Fibroblast of lung (primary cell): ENCODE results near the gene DNAH9. TPM values are rescaled to one million over a fixed set of nuclear protein-coding genes. Genes with fewer than 3 reads are reported as not detected.

Experiments used
- DNase-seq, 2 donors: peaks; one replicate each; pipeline versions ENCODE4 v3.0.0 to v3.0.0-alpha.2; 2010; ENCODE audit warnings: low read depth in 2 of 2
- H2AFZ ChIP-seq: 2 replicates; pipeline ENCODE4 v1.5.1; 2012; ENCODE audit warnings: low read length, control low read depth, inconsistent platforms
- H3K27ac ChIP-seq: 2 replicates; pipeline ENCODE4 v1.5.1; 2011; ENCODE audit warnings: low read length, control low read depth; ENCODE audit not compliant: insufficient read depth
- H3K27me3 ChIP-seq: 2 replicates; pipeline ENCODE4 v1.5.1; 2011; ENCODE audit warnings: mild to moderate bottlenecking, low read length; ENCODE audit not compliant: control insufficient read depth, insufficient read depth
- H3K36me3 ChIP-seq: 2 replicates; pipeline ENCODE4 v1.5.1; 2011; ENCODE audit warnings: low read length; ENCODE audit not compliant: control insufficient read depth, insufficient read depth
- H3K4me1 ChIP-seq: 2 replicates; pipeline ENCODE4 v1.5.1; 2011; ENCODE audit warnings: low read length; ENCODE audit not compliant: control insufficient read depth, insufficient read depth; ENCODE audit errors: extremely low read depth
- H3K4me2 ChIP-seq: 2 replicates; pipeline ENCODE4 v1.5.1; 2011; ENCODE audit warnings: low read length, control low read depth; ENCODE audit not compliant: insufficient read depth; ENCODE audit errors: extremely low read depth
- H3K4me3 ChIP-seq, 4 experiments: fragments of 200-600 bp in 1 of 4; sonication (generic) in 1 of 4; replicated peaks in 1 of 4; 2 replicates each; pipeline ENCODE4 v1.5.1; 2011 to 2016; ENCODE audit warnings: low read length in 4 of 4, low read depth in 3 of 4, mild to moderate bottlenecking in 3 of 4, control low read depth in 2 of 4, inconsistent platforms in 1 of 4, mixed read lengths in 1 of 4; ENCODE audit not compliant: insufficient read depth in 1 of 4; ENCODE audit errors: control extremely low read depth in 1 of 4
- H3K79me2 ChIP-seq: 2 replicates; pipeline ENCODE4 v1.5.1; 2012; ENCODE audit warnings: mild to moderate bottlenecking, low read length, inconsistent platforms; ENCODE audit not compliant: control insufficient read depth, insufficient read depth
- H3K9ac ChIP-seq: 2 replicates; pipeline ENCODE4 v1.5.1; 2011; ENCODE audit warnings: mild to moderate bottlenecking, low read length, control low read depth; ENCODE audit not compliant: insufficient read depth
- H3K9me3 ChIP-seq: 2 replicates; pipeline ENCODE4 v1.5.1; 2012; ENCODE audit warnings: low read depth, low read length; ENCODE audit not compliant: control insufficient read depth, insufficient read depth
- H4K20me1 ChIP-seq: 2 replicates; pipeline ENCODE4 v1.5.1; 2011; ENCODE audit warnings: low read length; ENCODE audit not compliant: control insufficient read depth, insufficient read depth; ENCODE audit errors: extremely low read depth
- CTCF ChIP-seq, 2 donors: IDR thresholded peaks in 1 of 2; conservative IDR thresholded peaks in 1 of 2; 1 replicate in 1 of 2; 2 replicates in 1 of 2; pipeline ENCODE4 v1.5.1; 2011 to 2012; ENCODE audit warnings: low read length in 2 of 2, control low read depth in 1 of 2, inconsistent platforms in 1 of 2, low read depth in 1 of 2, mild to moderate bottlenecking in 1 of 2
- EZH2 ChIP-seq: IDR thresholded peaks from 2 replicates; pipeline ENCODE4 v1.5.1; 2012; ENCODE audit warnings: low read length, control low read depth, mild to moderate bottlenecking; ENCODE audit errors: missing control alignments
- polyA plus RNA-seq, 2 donors: library from polyadenylated mRNA; depleted of rRNA in 1 of 2; stranded (reverse) in 1 of 2; unstranded in 1 of 2; fragments of >200 nt; gene quantifications; 2 replicates each; pipeline ENCODE4 v1.2.1, GENCODE V29; 2011 to 2012; ENCODE audit warnings: missing spikeins in 1 of 2
- total RNA-seq: library from RNA; depleted of rRNA; stranded (reverse); fragments of >200 nt; gene quantifications from 2 replicates; pipeline ENCODE4 v1.2.1, GENCODE V29; 2014

Gene DNAH9
- total and polyA plus RNA-seq, 2 donors (not counting 1 experiment from before 2014, with no cell fraction given), result not detected

GRCh38 chr17:11625878-11626277 lies 27.6 kb downstream of the DNAH9 start:
- H3K4me2 ChIP-seq, result no peak overlapping the region
- H3K9me3 ChIP-seq, result no peaks in the 10 kb centered on the region
- H4K20me1 ChIP-seq, result no peaks in the 10 kb centered on the region
- no peaks in the 10 kb centered on the region for H3K79me2 ChIP-seq
- no peak overlapping the region for H3K4me3 ChIP-seq
- H2AFZ ChIP-seq, result no peak overlapping the region
- no peak overlapping the region for H3K9ac ChIP-seq
- no peaks in the 10 kb centered on the region for H3K4me1 ChIP-seq
- no peak for TF ChIP-seq CTCF (conservative IDR thresholded peaks at IDR 0.05 in 1 of 2, IDR thresholded peaks at IDR 0.05 in 1 of 2; ENCODE audit: low read depth in 1 of 2, low read length in 2 of 2)
- TF ChIP-seq EZH2, result no peak
- DNase-seq, result no peak
- H3K36me3 ChIP-seq, result no peaks in the 10 kb centered on the region
- H3K27me3 ChIP-seq, result no peaks in the 10 kb centered on the region
- H3K27ac ChIP-seq, result no peak overlapping the region

GRCh38 chr17:11627301-11627940 lies 29.2 kb downstream of the DNAH9 start:
- Histone ChIP-seq H3K79me2 (no peaks in the 10 kb centered on the region), H4K20me1 (no peaks in the 10 kb centered on the region), H3K4me2 (no peak overlapping the region), H2AFZ (no peak overlapping the region), H3K27me3 (no peaks in the 10 kb centered on the region), H3K4me3 (no peak overlapping the region), H3K36me3 (no peaks in the 10 kb centered on the region), H3K9me3 (no peaks in the 10 kb centered on the region), H3K9ac (no peak overlapping the region), H3K4me1 (no peaks in the 10 kb centered on the region), H3K27ac (no peak overlapping the region)
- TF ChIP-seq EZH2 (no peak), CTCF (conservative IDR thresholded peaks at IDR 0.05 in 1 of 2, IDR thresholded peaks at IDR 0.05 in 1 of 2; ENCODE audit: low read depth in 1 of 2, low read length in 2 of 2) (no peak)
- no peak for DNase-seq

- Histone ChIP-seq H3K27me3 (no peaks in the 10 kb centered on the region), H4K20me1 (no peaks in the 10 kb centered on the region), H3K27ac (no peak overlapping the region), H3K36me3 (no peaks in the 10 kb centered on the region), H3K4me2 (no peak overlapping the region), H2AFZ (no peak overlapping the region), H3K79me2 (no peaks in the 10 kb centered on the region), H3K9me3 (no peaks in the 10 kb centered on the region), H3K4me1 (no peaks in the 10 kb centered on the region), H3K4me3 (no peak overlapping the region), H3K9ac (no peak overlapping the region)
- no peak for TF ChIP-seq CTCF (conservative IDR thresholded peaks at IDR 0.05 in 1 of 2, IDR thresholded peaks at IDR 0.05 in 1 of 2; ENCODE audit: low read depth in 1 of 2, low read length in 2 of 2)
- no peak for TF ChIP-seq EZH2
- DNase-seq, result no peak
Measured at GRCh38 chr17:11628374-11628773, 30.1 kb downstream of the DNAH9 start.
